AG04450 (cell line): ENCODE data around the gene NAGLU. TPM values are rescaled to one million over a fixed set of nuclear protein-coding genes. Genes with fewer than 3 reads are reported as not detected.

Experiments
- CTCF ChIA-PET: fragments of 300-600, 350-600 bp; formaldehyde crosslinking; extraction: SDS; loops from one replicate; lab custom pipeline; 2022; ENCODE audit warnings: antibody characterized with exemption, inconsistent platforms; lab: Charles Lee
- POLR2A ChIA-PET: fragments of 350-600 bp; formaldehyde crosslinking; extraction: SDS; loops from one replicate; lab custom pipeline; 2021; ENCODE audit warnings: antibody characterized with exemption, inconsistent platforms; lab: Yijun Ruan, JAX
- DNase-seq: peaks from one replicate; pipeline ENCODE4 v3.0.0-alpha.2; 2011; ENCODE audit warnings: low read depth, low spot score
- H3K27ac ChIP-seq: one replicate; pipeline ENCODE4 v1.5.1; 2012; ENCODE audit warnings: low read depth, low read length, control low read depth
- H3K27me3 ChIP-seq: one replicate; pipeline ENCODE4 v1.6.0; 2012; ENCODE audit warnings: low read length; ENCODE audit not compliant: control insufficient read depth, insufficient read depth
- H3K4me3 ChIP-seq: 2 replicates; pipeline ENCODE4 v1.5.1; 2011; ENCODE audit warnings: mild to moderate bottlenecking, low read depth, low read length, control low read depth
- H3K9me3 ChIP-seq: 2 replicates; pipeline ENCODE4 v1.5.1; 2012; ENCODE audit warnings: low read length; ENCODE audit not compliant: control insufficient read depth, insufficient read depth
- CTCF ChIP-seq: IDR thresholded peaks from 2 replicates; pipeline ENCODE4 v1.5.1; 2011; ENCODE audit warnings: low read depth, low read length, control low read depth, inconsistent platforms
- polyA plus RNA-seq: library from polyadenylated mRNA; depleted of rRNA; stranded (reverse); fragments of >200 nt; gene quantifications from 2 replicates; pipeline ENCODE4 v1.2.3, GENCODE V29; 2011

Gene NAGLU
- polyA plus RNA-seq, 1 experiment: 11.9 TPM

DNA sequence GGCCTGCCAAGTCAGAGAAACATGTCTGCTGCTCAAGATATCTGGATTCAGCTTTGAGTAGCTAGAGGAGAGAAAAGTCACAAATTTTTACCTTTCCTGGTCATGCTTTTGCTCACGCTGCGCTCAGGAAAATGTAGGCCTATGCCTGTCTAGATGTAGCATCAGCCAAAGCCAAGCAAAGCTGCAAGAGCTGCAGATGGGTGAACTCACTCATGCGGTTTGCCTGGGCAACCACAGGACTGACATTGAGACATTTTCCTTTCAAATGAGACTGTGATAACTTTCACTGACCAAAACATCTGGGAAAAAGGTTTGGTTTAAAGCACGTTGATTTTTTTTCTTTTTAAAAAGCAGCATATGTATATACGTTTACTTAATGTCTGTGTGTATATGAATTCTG is 34.0 kb upstream of the NAGLU start:
- Histone ChIP-seq H3K27ac (no peak overlapping the region), H3K27me3 (no peaks in the 10 kb centered on the region), H3K4me3 (no peak overlapping the region), H3K9me3 (no peaks in the 10 kb centered on the region)
- POLR2A ChIA-PET: no interaction called here
- CTCF ChIA-PET: no interaction called here
- no peak for DNase-seq
- no peak for TF ChIP-seq CTCF

- ChIA-PET POLR2A (no interaction called here), CTCF (no interaction called here)
- no peak for DNase-seq
- TF ChIP-seq CTCF: no peak
- H3K9me3 ChIP-seq: no peaks in the 10 kb centered on the region
- no peaks in the 10 kb centered on the region for H3K27me3 ChIP-seq
- H3K4me3 ChIP-seq: no peak overlapping the region
- no peak overlapping the region for H3K27ac ChIP-seq
Measured at GRCh38 chr17:42502926-42503325, 33.1 kb upstream of the NAGLU start.

DNA sequence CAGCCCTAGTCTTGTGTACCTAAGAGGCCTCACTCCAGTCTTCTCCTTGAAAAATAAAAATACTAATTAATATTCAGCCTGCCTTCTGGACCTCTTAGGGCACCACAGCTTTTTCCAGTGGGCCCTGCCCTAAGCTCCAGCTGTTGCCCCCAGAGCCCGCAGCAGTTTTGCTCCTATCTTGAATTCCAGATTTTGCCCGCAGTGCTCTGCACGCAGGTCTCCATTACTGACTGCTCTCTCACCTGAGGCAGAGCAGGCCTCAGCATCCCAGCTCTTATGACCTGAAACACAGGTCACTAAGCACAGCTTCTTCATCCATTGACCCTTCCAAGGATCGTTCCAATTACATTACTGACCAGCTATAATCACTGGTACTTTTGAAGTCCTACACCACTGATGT is 28.4 kb upstream of the NAGLU start:
- no peak for DNase-seq
- ChIA-PET POLR2A (interaction anchor here (0.6 kb wide), 1 partner anchor 37 kb away, joined by 3 read pairs; no protein-coding TSS in a partner anchor), CTCF (interaction anchor here (1.5 to 2.1 kb wide), 2 partner anchors 10 kb away, joined by 10 to 11 read pairs; no protein-coding TSS in a partner anchor)
- Histone ChIP-seq H3K4me3 (no peak overlapping the region), H3K27me3 (no peaks in the 10 kb centered on the region), H3K27ac (no peak overlapping the region), H3K9me3 (no peaks in the 10 kb centered on the region)
- no peak for TF ChIP-seq CTCF

- DNase-seq: no peak
- H3K27ac ChIP-seq: no peak overlapping the region
- no peak for TF ChIP-seq CTCF
- H3K4me3 ChIP-seq: no peak overlapping the region
- H3K27me3 ChIP-seq: no peaks in the 10 kb centered on the region
- ChIA-PET CTCF (interaction anchor here (2.1 kb wide), 1 partner anchor 9 kb away, joined by 11 read pairs; no protein-coding TSS in a partner anchor), POLR2A (no interaction called here)
- no peaks in the 10 kb centered on the region for H3K9me3 ChIP-seq
Measured at GRCh38 chr17:42508426-42509165, 27.4 kb upstream of the NAGLU start.

DNA sequence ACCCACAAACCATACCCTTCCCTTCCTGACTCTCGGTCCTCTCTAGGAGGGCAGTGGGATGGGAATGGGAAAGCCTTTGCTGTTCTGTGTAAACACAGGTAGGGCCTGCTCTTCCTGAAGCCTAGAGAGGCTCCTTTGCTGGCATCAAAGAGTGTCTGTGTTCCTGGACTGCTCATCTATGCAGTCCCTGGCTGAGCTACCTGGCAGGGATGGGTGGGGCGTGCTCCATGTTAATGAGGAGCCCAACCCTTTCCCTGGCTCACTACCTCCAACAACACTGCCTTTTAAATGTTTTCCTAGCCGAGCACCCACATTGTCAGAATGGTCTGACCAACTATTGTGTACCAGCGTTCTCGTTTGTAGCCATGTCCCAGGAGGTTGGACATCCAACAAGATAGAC is 26.6 kb upstream of the NAGLU start:
- no peaks in the 10 kb centered on the region for H3K9me3 ChIP-seq
- ChIA-PET POLR2A (no interaction called here), CTCF (interaction anchor here (2.1 kb wide), 1 partner anchor 8 kb away, joined by 11 read pairs; no protein-coding TSS in a partner anchor)
- no peak for TF ChIP-seq CTCF
- no peaks in the 10 kb centered on the region for H3K27me3 ChIP-seq
- DNase-seq: no peak
- no peak overlapping the region for H3K4me3 ChIP-seq
- no peak overlapping the region for H3K27ac ChIP-seq
